HG03196 (cell line): ENCODE measurements around the gene TBX15.

Experiments used
- ATAC-seq: cut with Tn5 transposase; IDR thresholded peaks from one replicate; pipeline ENCODE4 v1.9.1; 2021; ENCODE audit not compliant: unreplicated experiment

Gene TBX15

DNA sequence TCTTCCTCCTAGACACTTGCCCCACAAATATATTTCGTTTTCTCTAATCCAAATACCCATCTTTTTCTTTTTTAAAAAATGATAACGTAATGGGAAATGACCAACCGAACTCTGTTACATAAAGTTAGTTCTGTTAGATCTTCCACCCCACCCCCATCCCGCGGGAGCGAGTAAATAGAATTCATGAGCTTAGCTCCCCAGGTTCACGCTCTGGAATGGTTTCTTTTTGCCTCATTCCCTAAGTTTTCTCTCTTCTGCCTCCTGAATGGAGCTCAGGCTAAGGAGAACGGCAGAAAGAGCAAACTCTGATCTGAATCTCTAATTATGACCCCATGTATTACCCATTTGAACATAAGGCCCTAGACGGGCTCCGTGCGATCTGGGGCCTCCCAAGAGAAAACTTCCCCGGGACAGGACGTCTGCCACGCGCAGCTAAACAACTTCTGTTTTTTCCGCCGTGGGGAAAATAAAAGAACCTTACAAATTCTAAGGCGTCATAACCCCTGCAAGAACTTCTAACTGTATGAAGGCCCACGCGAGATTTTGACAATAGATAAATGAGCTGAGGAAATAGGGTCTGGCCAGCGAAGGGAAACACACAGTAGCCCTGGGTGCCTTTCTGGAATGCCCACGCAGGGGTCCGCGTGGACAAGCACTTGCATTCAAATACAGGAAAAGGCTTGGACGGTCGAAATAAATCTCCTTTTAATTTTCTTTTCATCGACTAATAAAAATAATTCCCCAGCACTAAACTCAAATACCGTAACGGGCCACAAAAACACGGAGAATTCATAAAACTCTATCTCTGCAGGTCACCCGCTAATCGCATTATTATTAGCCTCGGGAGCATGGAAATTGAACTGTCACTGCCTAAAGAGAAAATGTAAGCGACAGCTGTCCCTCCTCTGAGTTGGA is 2.2 kb downstream of the TBX15 start:
- ATAC-seq = no peak

DNA sequence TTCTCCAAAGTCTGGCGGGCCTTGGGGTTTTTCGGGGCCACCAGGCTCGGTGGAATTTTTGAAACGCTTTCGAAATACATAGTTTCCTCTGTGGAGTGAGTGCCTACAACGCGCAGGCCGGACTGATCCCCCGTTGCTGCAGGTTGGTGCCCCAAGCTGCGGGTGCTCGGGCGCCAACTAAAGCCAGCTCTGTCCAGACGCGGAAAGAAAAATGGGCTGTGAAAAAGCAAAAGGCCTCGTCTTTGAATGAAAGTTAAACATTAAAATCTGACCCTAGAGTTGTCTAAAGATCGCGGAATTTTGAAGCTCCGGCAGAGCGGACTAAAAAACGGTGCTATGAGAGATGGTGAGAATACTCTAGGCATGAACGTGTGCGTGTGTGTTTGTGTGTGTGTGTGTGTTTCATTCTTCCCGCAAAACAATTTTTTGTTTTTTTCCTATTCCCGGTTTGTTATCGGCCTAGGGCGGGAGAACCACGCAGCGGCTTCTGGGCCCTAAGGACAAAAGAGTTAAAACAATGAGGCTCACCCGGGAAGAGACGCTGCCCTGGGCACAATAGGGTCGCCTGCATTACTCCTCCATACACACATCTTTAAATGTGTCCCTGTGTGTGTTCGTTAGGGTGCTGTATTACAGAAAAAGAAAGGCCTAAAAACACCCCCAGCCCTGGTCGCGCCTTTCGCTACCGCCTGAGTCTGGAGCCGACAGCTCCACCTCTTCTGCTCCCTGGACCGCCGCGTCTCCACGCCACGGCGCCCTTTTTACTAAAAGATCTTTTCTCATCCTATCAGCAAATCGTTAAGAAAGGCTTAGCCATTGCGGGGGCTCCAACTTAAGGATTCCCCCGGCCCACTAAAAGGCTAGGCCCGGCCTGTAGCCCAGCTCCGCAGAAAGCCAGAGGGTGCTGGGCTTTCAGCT is 3.2 kb downstream of the TBX15 start:
- ATAC-seq = no peak

DNA sequence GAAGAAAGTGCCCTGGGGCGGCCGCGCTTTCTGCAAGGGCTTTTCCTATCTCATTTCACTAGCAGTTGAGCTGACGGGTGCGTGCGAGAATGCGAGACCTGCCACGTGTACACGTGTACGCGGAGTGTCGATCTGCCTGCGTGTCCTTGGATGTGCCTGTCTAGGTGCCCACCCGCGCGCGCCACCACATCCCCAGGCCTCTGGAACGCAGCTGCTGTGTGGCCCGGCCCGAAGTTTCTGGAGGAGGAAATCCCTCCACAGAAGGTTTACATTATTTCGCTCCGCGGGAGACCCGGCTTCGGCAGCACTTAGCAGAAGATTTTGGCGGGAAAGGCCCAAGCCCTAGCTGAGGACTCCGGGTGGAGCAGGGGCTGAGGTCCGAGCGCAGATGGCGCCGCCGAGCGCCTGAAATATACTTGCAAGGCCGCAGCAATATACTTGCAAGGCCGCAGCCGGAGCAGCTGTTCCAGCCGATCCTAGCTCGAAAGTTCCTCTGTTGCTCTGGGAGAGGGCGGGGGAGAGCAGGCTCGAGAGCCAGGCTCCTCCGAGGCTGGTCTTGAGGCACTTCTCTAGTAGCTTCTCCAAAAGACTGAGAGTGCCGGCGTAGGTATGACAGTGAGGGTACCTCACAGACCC is 3.9 kb downstream of the TBX15 start:
- ATAC-seq = no peak

DNA sequence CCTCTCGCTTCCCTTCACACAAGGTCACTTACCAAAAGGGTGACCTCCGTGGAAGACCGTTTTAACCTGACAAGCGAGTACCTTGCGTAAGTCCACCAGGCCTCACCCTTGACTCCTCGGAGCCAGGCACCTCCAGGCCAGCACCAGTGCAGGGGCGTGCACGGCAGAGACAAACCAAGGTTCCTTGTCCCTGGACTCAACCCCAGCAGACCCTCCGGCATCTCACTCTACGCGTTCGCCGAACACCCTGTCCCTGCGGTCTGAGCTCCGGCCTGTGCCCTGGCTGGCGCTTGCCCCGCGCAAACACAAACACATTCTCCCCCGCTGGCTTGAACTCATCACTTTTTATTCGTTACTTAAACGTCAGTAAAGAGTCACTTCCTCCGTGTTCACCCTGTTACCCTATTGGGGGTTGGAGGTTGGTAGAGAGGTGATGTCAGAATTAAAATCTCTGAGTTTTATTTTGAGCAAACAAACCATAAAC is 4.5 kb downstream of the TBX15 start:
- no peak for ATAC-seq

DNA sequence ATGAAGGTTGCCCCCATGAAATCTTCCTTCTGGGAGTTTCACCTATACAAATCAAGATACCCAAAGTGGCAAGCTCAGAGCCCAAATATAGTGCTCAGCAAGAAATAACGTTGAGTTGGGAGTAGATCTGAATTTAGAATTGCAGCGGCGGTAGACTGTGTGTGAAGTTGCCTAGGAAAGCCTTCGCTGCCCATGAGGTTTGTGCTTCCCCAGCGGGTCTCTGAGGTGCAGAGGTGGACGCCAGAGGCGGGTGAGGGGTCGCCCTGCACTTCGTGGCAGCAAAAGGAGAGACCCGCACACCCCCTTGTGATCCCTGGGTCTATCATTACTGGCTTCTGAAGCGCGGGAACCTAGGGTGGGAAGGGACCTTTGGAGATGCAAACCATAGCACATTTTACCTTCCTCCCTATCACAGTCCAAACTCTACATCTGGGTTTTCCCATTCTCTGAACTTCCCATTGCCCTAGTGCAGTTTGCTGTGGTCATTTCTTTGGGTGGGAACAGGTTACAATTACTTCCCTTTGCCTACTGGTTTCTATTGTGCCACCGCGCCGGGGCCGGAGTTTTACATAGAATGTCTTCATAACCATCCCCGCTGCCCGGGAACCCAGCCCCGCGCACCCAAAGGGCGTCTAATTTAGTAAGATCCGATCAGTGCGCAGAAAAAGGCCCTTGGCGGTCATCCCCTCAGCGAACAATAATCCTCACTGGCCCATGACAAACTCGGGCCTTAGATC is 5.2 kb downstream of the TBX15 start:
- ATAC-seq = no peak

DNA sequence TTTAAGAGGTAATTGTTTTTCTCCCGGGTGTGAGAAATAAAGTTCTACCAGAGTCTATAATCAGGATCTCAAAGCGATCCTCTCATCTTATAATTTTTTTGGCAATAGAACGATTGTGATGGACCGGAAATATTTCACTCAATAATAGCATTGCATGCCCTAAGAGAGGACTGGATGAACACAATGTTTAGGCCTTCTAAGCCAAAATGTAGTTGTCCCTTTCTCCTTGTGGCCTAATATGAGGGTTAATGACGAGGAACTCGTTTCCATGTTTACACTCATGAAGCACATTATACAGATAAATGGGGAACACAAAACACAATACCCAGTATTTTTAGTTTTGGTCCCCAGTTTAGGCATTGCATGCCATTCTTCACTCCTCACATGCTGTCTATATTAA is 5.9 kb downstream of the TBX15 start:
- ATAC-seq = no peak

DNA sequence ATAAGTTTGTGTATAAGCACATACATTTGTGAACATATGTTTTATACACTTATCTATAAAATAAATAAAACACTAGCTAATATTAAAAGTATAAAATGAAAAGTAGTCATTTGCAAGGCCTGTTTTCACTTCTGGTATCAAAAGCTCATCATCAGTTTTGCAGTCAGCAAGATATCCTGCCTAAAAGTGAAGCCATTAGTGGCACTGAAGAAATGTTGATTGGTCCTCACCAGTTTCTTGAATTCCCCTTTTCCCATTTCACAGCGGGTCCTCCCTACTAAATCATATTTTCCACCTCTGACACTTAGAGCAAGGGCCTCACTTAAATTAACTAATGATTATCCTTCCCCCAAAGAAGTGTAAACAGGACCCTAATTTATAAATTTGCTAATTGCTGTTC is 6.7 kb downstream of the TBX15 start:
- ATAC-seq = no peak

DNA sequence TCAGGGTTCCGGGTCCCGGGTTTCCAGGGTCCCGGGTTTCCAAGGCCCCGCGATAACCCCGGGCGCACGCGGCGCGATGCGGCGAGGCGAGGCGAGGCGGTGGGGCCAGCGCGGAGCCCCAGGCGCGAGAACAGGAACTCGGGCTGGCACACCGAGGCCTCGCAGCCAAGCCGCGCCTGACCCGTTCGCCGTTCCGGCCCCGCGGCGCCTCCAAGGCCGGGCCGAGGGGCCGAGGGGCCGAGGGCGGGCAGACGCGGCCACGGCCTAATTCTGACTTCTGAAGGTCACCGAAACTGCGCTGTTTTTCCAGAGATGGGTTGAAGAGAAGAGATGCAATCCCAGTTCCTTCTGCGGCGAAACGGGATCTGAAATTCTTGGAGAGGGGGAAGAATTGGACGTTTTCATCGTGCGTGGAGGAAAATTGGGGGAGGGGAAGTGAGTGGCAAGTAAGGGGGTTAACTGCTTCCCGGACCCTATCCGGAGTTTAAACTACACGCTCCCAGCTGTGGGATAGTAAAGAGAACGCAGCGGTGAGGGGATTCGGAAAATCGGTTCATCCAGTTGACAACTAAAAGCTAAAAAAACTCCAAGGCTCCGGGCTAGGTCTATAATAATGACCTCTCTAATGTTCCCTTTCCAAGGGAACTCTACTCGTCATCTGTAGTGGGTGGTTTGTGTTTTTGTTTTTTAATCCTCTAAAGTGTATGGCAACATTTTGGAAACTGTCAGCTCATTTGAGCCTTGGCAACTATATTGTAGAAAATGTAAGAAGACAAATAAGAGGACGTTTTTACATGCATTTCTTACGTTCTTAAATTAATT is 8.2 kb downstream of the TBX15 start:
- no peak for ATAC-seq

DNA sequence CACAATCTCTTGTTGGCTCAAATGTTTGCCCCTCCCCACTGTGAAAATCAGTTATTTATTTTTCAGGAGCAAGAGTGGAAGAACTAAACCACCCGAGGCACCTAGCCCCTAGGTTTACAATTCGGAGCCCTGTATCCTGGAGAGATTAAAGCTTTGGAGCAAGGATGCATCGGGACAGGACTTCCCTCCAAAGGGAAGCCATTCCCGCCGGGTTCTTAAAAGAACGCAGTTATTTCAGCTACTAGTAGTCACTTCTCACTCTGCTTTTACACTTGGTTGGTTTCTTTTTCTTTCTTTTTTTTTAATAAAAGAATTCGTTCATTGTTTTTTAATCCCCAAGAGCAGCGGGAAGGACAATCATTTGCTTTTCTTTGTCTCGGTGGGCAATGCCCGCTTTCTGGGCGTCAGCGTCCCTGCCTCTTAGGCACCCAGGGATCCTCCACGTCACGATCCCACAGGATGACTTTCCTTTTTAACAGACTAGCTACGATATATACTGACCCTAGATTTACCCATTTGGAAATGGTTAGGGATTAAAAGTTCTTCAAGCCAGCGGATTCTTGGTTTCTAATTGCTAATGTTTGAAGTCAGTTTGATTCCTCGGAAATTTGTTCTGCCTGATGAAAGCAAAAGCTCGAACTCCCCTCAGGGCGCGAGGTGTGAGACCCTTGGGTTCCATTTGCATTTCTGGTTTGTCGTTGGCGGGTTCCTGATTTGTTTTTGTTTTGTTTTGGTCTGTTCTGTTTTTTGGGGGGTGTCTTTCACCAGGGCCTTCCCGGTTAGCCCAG is 9.0 kb downstream of the TBX15 start:
- no peak for ATAC-seq

DNA sequence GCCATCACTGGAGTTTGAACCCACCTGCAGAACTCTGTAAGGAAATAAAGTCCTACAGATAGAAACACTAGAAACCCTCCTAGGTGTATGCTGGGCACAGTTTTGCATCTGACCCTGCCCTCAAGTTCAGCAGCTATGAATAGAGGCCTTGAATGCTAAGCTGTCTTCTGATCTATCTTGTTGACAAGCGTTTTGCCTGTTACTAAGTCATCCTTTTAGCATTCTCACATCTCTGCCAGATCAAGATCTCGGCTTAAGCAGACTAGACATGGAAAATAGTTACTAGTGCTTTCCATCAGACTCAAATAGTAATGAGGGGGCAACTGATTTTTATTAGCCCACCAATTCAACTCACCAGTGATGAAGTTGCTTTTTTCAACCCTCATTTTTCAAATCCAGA is 10.5 kb downstream of the TBX15 start:
- no peak for ATAC-seq

DNA sequence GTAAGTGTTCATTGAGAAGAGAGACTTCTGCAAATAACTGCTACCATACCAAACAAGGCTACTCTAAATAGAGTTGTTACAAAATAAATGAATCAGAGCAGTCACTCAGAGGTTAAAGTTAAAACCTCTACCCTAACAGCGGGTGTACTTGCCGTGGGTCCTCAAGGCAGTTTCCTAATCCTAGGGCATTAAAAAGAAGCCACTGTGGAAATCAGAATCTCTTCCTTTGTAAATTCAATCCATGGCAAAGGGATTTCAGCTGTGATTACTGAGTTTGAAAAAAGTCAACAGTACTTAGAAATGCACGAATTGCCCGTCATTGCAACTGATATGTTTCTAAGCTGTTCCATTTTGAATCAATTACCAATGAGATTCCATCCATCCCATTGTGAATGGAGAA is 13.5 kb downstream of the TBX15 start:
- no peak for ATAC-seq

DNA sequence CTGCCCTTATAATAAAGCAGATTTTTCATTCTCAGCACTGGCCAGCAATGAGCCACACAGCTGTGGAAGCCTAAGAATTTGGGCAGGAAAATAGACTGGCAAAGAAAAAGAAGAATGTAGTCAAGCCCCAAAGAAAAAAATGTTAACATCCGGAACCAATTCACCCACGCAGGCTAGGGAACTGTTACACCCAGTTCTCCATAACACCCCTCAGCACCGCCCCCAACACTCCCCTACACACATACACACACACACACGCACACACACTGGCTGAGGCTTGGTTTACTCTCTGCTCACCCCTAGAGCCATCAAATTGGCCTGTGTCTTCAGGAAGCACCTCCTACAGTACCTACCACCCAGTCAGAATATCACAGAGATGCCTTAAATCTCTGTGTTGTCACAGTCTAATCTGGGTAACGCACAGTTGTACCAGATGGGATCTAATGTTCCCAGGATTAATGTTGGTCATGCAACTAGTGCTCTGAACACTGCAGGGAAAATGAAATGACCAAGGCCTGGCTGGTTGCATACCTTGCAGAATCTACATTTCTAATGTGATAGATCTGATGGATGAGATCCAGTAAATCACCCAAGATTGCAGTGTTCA is 14.5 kb downstream of the TBX15 start:
- no peak for ATAC-seq

DNA sequence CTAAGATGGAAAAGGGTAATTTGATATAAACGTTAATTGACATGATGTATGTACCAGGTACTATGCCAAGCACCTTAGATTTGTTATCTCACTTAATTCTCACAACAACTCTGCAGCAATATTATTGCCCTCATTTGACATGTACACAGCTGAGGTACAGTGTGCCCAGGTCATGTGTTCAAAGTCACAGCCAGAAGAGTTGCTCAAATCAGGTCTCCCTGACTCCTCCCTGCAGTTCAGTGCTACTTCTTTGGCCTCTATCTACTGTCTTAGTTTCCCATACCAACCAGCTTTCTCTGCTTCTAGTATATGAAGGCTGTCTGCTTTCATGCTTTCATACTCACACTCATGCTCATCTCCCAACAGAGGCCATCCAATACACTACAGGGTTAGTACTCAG is 15.1 kb downstream of the TBX15 start:
- ATAC-seq = no peak

DNA sequence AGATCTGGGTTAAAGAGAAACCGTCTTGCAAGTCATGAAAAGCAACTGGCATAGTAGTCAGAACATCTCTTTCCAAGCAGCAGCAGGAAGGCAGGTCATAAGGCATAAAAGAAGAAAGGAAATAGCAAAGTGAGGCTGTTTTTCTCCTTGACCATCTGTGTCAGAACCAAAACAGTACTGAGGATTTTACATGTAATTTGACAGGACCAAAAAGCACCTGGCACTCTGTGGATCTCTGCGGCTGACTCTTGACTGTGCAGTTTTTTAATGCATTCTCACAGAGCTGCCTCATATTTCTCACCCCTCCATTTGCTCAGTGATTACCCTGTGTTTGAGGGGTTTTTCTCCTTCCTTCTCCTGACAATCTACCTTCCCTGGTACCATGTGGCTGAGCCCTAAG is 17.7 kb downstream of the TBX15 start:
- ATAC-seq = no peak

DNA sequence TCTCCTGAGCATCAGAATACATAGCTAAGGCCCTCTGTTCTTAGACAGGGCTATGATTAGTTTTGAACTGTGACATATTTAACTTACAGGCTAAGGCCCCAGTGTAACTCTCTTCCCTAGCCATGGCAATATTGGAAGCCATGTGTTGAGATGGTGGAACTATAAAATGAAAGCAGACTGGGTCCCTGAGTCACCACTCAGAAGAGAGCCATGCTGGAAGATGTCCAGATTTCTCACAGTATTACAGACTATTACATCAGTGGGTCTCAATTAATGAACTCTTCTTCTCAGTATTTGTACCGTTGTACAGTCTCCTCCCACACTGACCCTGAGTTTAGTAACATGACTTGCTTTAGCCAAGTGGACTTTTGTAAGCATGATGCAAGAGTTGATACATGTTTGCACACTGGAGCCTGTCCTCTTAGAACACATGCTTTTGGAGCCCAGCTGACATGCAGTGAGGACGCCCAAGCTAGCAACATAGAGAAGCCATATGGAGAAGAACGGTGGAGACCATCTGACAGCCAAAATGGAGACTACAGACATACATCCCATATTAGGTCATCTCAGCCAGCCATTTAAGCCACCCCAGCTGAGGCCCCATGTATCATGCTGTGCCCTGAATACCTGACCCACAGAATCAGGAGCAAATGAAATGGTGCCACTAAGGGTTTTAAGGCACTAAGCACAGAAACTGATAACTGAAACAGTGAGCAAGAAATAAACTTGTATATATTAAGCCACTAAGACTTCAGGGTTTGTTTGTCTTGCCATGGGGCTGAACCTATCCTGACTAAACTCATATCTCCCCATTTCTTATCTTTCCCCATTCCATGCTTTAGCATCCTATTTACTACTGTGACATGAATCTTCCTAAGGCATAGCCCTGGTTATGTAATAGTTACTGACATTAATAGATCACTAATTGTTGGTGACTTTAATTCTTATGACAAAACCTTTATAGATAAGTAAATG is 24.4 kb downstream of the TBX15 start:
- ATAC-seq = no peak

DNA sequence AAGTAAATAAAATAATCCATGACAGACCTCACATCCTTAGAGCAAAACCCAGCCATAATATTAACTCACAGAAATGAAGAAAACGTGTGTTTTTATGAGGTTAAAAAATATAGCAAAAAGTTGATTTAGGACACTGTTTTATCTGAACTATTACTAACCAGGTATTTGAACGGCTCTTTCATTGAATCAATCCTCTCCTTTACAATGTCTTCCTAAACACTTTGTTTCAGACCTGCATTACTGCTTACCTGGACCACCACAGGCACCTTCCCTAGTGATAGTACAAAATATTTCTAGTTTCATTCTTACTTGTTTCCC is 25.0 kb downstream of the TBX15 start:
- no peak for ATAC-seq

DNA sequence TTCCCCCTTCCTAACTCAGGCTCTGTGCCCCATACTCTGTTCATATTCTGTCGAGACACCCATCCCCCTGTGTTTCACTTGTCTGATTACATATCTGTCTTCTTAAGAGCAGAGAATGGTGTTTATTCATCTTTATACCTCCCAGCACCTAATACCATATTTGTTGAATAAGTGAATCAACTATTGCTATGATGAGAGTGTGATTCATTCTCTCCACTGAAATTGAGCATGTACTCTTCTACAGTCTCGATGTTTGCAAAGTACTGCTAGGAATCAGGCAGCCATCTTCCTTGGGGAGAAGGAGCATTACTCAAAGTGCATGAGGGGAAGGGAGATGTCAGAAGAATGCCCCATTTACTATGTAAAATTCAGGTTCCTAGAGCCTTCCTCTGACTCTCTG is 27.0 kb downstream of the TBX15 start:
- ATAC-seq = no peak
